DND-41 (cell line): ENCODE measurements around the gene UGDH.

ENCODE experiments used
- EZH2 ChIP-seq: IDR thresholded peaks from 3 replicates; pipeline ENCODE4 v1.6.1; 2012; ENCODE audit warnings: borderline replicate concordance, low read depth, mild to moderate bottlenecking, moderate library complexity, low read length, inconsistent platforms; ENCODE audit not compliant: severe bottlenecking
- TF ChIP-seq, protein P1 (sequence below): IDR thresholded peaks from 2 replicates; pipeline ENCODE4 v1.5.1; 2012; ENCODE audit warnings: borderline replicate concordance, low read length, moderate library complexity, mild to moderate bottlenecking; ENCODE audit not compliant: poor library complexity, severe bottlenecking; ENCODE audit errors: extremely low read depth

DNA sequence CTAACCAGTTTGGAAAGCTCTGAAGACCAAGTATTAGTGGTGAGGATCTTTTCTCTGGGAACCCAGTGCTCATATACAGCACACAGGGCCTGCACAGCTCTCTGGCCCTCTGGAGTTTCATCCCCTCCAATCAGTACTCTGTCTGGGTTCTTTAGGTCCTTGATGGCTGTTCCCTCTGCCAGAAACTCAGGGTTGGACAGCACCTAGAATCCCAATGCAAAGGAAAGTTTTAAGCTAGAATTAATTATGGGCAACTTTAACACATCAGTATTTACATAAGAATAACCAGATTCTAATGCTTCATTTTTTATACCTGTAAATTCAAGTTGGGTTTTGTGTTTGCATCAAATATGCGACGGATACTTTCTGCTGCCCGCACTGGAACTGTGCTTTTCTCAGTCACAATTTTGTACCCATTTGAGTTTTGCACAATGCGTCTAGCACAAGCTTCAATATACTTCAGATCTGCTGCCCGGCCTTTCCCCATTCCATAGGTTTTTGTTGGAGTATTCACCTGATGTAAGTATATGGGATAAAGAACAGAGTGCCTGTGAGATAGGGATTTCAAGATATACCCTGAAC, 16.8 kb downstream of the UGDH start:
- TF ChIP-seq, protein P1, sequence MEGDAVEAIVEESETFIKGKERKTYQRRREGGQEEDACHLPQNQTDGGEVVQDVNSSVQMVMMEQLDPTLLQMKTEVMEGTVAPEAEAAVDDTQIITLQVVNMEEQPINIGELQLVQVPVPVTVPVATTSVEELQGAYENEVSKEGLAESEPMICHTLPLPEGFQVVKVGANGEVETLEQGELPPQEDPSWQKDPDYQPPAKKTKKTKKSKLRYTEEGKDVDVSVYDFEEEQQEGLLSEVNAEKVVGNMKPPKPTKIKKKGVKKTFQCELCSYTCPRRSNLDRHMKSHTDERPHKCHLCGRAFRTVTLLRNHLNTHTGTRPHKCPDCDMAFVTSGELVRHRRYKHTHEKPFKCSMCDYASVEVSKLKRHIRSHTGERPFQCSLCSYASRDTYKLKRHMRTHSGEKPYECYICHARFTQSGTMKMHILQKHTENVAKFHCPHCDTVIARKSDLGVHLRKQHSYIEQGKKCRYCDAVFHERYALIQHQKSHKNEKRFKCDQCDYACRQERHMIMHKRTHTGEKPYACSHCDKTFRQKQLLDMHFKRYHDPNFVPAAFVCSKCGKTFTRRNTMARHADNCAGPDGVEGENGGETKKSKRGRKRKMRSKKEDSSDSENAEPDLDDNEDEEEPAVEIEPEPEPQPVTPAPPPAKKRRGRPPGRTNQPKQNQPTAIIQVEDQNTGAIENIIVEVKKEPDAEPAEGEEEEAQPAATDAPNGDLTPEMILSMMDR = no peak
- TF ChIP-seq EZH2 = no peak
